GM12878 (cell line): ENCODE measurements around the gene PTPN5. TPM values are rescaled to one million over a fixed set of nuclear protein-coding genes. Genes with fewer than 3 reads are reported as not detected.

Source experiments
- ATAC-seq: fragments of 200-7000 bp; cut with Tn5 transposase; 3 replicates; pipeline ENCODE4 v1.9.1; 2020; ENCODE audit warnings: mild to moderate bottlenecking, moderate library complexity
- BruUV-seq: library from RNA; stranded (reverse); fragments of 400-500 nt; replicated peaks from 2 replicates; lab custom pipeline; 2021; lab: Mats Ljungman, UMichigan
- CTCF ChIA-PET: fragments of 300-600 bp; sonication (Branson Sonifier 250); formaldehyde crosslinking; extraction: SDS; loops from one replicate; lab custom pipeline; 2021; ENCODE audit warnings: inconsistent platforms; lab: Yijun Ruan, JAX
- POLR2A ChIA-PET: fragments of 350-600 bp; formaldehyde crosslinking; extraction: SDS; loops from one replicate; lab custom pipeline; 2021; ENCODE audit warnings: inconsistent platforms; lab: Charles Lee
- RAD21 ChIA-PET: fragments of 300-600 bp; sonication (Branson Sonifier 250); formaldehyde crosslinking; loops from one replicate; lab custom pipeline; 2023; ENCODE audit warnings: antibody characterized with exemption; ENCODE audit not compliant: unreplicated experiment; lab: Charles Lee
- SMC1A ChIA-PET: fragments of 300-600 bp; sonication (Branson Sonifier 250); formaldehyde crosslinking; loops from one replicate; lab custom pipeline; 2023; ENCODE audit not compliant: unreplicated experiment, uncharacterized antibody; lab: Charles Lee
- DNase-seq: peaks from one replicate; pipeline ENCODE4 v3.0.0-alpha.2; 2011; ENCODE audit warnings: low read depth, low spot score
- FAIRE-seq: peaks from 3 replicates; lab custom pipeline; 2011; peaks lifted over from hg19 to GRCh38; lab: Jason Lieb, UNC
- H2AFZ ChIP-seq: 2 replicates; pipeline ENCODE4 v1.6.0; 2011; ENCODE audit warnings: low read depth, low read length, control low read depth; ENCODE audit not compliant: control insufficient read depth
- H3K27ac ChIP-seq: 2 replicates; pipeline ENCODE4 v1.5.1; 2011; ENCODE audit warnings: control low read depth; ENCODE audit not compliant: control insufficient read depth, insufficient read depth
- H3K27me3 ChIP-seq, 2 experiments: replicated peaks in 1 of 2; 2 replicates each; pipeline versions ENCODE4 v1.6.0 to v1.6.1; 2011; ENCODE audit warnings: low read length in 1 of 2; ENCODE audit not compliant: control insufficient read depth in 2 of 2, insufficient read depth in 2 of 2
- H3K36me3 ChIP-seq, 2 experiments: 2 replicates each; pipeline ENCODE4 v1.5.1; 2011; ENCODE audit warnings: low read length in 1 of 2; ENCODE audit not compliant: control insufficient read depth in 2 of 2, insufficient read depth in 2 of 2
- H3K4me1 ChIP-seq: 2 replicates; pipeline ENCODE4 v1.6.1; 2011; ENCODE audit warnings: mild to moderate bottlenecking, low read length, moderate library complexity, mixed read lengths; ENCODE audit not compliant: control insufficient read depth, insufficient read depth
- H3K4me2 ChIP-seq: 2 replicates; pipeline ENCODE4 v1.6.0; 2011; ENCODE audit warnings: control low read depth; ENCODE audit not compliant: control insufficient read depth, insufficient read depth
- H3K4me3 ChIP-seq: fragments of 200-600 bp; sonication (generic); 2 replicates; pipeline ENCODE4 v1.5.1; 2016
- H3K79me2 ChIP-seq: 2 replicates; pipeline ENCODE4 v1.6.0; 2011; ENCODE audit warnings: low read length; ENCODE audit not compliant: control insufficient read depth, insufficient read depth
- H3K9ac ChIP-seq: 2 replicates; pipeline ENCODE4 v1.8.0; 2011; ENCODE audit warnings: low read length, control low read depth, mixed read lengths; ENCODE audit not compliant: control insufficient read depth, insufficient read depth
- H3K9me3 ChIP-seq: replicated peaks from 3 replicates; pipeline ENCODE4 v1.5.1; 2011; ENCODE audit warnings: mild to moderate bottlenecking, low read length; ENCODE audit not compliant: control insufficient read depth, insufficient read depth
- H4K20me1 ChIP-seq: 2 replicates; pipeline ENCODE4 v1.6.0; 2011; ENCODE audit not compliant: control insufficient read depth, insufficient read depth
- ASH2L ChIP-seq: fragments of 300-600, 200-600 bp; sonication (generic); IDR thresholded peaks from 2 replicates; pipeline ENCODE4 v1.6.1; 2017; ENCODE audit warnings: low read depth, mild to moderate bottlenecking, borderline replicate concordance
- CEBPB ChIP-seq, 2 experiments: fragments of 150-350 bp in 1 of 2; IDR thresholded peaks; 2 replicates each; pipeline ENCODE4 v1.6.1; 2012 to 2014; ENCODE audit warnings: low read depth in 2 of 2, low read length in 2 of 2, borderline replicate concordance in 1 of 2, inconsistent platforms in 1 of 2
- CREB1 ChIP-seq: IDR thresholded peaks from 2 replicates; pipeline ENCODE4 v1.6.1; 2012; ENCODE audit warnings: low read depth, mild to moderate bottlenecking, inconsistent platforms
- HDGF ChIP-seq: fragments of 450-650 bp; IDR thresholded peaks from 2 replicates; pipeline ENCODE4 v1.6.1; 2016; ENCODE audit warnings: antibody characterized with exemption
- IKZF1 ChIP-seq: fragments of 450-650 bp; conservative IDR thresholded peaks from 2 replicates; pipeline ENCODE4 v1.6.1; 2017; ENCODE audit warnings: antibody characterized with exemption, mild to moderate bottlenecking
- KAT2A ChIP-seq: conservative IDR thresholded peaks from 2 replicates; pipeline ENCODE4 v1.6.1; 2011; ENCODE audit warnings: low read depth, low read length; ENCODE audit not compliant: control insufficient read depth
- NFIC ChIP-seq: IDR thresholded peaks from 2 replicates; pipeline ENCODE4 v1.6.1; 2012; ENCODE audit warnings: low read depth, mild to moderate bottlenecking, inconsistent platforms, low read length, moderate library complexity
- NRF1 ChIP-seq: conservative IDR thresholded peaks from 2 replicates; pipeline ENCODE4 v1.6.1; 2011; ENCODE audit warnings: mild to moderate bottlenecking, low read depth, low read length, improper control_type of control experiment
- POLR2AphosphoS2 ChIP-seq: IDR thresholded peaks from 2 replicates; pipeline ENCODE4 v1.6.1; 2011; ENCODE audit warnings: low read depth, mild to moderate bottlenecking, low read length, improper control_type of control experiment, moderate library complexity
- RFX5 ChIP-seq: IDR thresholded peaks from 2 replicates; pipeline ENCODE4 v1.6.1; 2011; ENCODE audit warnings: low read depth, low read length, improper control_type of control experiment
- SPI1 ChIP-seq: IDR thresholded peaks from 2 replicates; pipeline ENCODE4 v1.6.1; 2011; ENCODE audit warnings: low read depth, mild to moderate bottlenecking, low read length, moderate library complexity, borderline replicate concordance; ENCODE audit not compliant: insufficient read depth
- TARDBP ChIP-seq: IDR thresholded peaks from 2 replicates; pipeline ENCODE4 v1.6.1; 2016; ENCODE audit warnings: borderline replicate concordance
- WGBS: methylation state at CpG from one replicate; pipeline ENCODE4 v1.1.6; 2016; ENCODE audit warnings: low lambda C conversion rate; ENCODE audit not compliant: insufficient replicate concordance, insufficient coverage; ENCODE audit errors: missing lambda C conversion rate; 5-methylcytosine and 5-hydroxymethylcytosine counted together
- in situ Hi-C: fragments of 300-500 bp; cut with MboI; formaldehyde crosslinking; loops from 9 replicates; pipeline ENCODE4 v1.14.3; 2018; ENCODE audit warnings: mixed read lengths
- intact Hi-C: fragments of 100-400 bp; cut with micrococcal nuclease; formaldehyde crosslinking; loops from one replicate; pipeline ENCODE4 v1.14.2; 2022; ENCODE audit not compliant: unreplicated experiment
- polyA plus RNA-seq, 11 experiments: library from polyadenylated mRNA; depleted of rRNA in 4 of 11; unstranded in 6 of 11; stranded (reverse) in 5 of 11; fragments of >200 nt; fragmentation: Nextera tagmentation in 4 of 11; fragmentation: Illumina TruSeq in 1 of 11; extraction: Ambion mirVana in 4 of 11; extraction: Trizol in 1 of 11; gene quantifications; 1 replicate in 1 of 11; 2 replicates in 10 of 11; pipeline versions ENCODE4 v1.2.1 to v1.2.3, GENCODE V29; 2011 to 2016; ENCODE audit warnings: inconsistent platforms in 2 of 11, missing spikeins in 2 of 11, low read depth in 1 of 11
- total RNA-seq, 4 experiments: library from RNA; depleted of rRNA in 3 of 4; stranded (reverse); fragments of >200 nt in 3 of 4; fragmentation: Illumina TruSeq in 1 of 4; extraction: Trizol in 1 of 4; gene quantifications; 2 replicates each; pipeline versions ENCODE4 v1.2.1 to v1.2.3, GENCODE V29; 2013 to 2021
- TF ChIP-seq, protein P1 (sequence below): fragments of 450-650 bp; IDR thresholded peaks from 2 replicates; pipeline ENCODE4 v1.6.1; 2016; ENCODE audit warnings: mild to moderate bottlenecking, moderate library complexity, borderline replicate concordance
- TF ChIP-seq, protein P2 (sequence below): fragments of 450-650 bp; IDR thresholded peaks from 2 replicates; pipeline ENCODE4 v1.6.1; 2014; ENCODE audit warnings: mild to moderate bottlenecking
- TF ChIP-seq, protein P3 (sequence below): fragments of 450-650 bp; formaldehyde crosslinking; IDR thresholded peaks from 2 replicates; pipeline ENCODE4 v1.4.0; 2022; ENCODE audit warnings: mild to moderate bottlenecking, moderate library complexity

PTPN5 gene
- total and polyA plus RNA-seq, 10 of the 15 experiments (the other 5 are each of a cell fraction or from before 2014, with no cell fraction given) = 0.04 to 0.06 (median 0.05) TPM; not detected in 7

DNA sequence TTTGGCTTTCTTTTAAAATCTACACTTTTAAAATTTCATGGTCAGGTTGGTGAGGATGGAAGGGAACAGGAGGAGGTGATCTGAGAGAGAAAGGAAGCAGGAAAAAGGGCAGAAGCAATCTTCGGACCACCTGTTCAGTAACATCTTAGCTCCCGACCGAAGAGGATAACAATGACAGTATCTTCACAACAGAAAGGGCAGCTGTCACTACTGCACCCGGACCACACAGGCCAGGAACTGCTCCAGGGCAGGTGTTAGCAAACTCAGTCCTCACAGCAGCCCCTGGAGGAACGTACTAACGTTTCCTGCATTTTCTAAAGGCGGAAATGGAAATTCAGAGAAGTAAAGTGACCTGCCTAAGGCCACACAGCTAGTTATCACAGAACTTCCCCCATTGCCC lies 16.8 kb downstream of the PTPN5 start (continued):
- TF ChIP-seq, protein P1, sequence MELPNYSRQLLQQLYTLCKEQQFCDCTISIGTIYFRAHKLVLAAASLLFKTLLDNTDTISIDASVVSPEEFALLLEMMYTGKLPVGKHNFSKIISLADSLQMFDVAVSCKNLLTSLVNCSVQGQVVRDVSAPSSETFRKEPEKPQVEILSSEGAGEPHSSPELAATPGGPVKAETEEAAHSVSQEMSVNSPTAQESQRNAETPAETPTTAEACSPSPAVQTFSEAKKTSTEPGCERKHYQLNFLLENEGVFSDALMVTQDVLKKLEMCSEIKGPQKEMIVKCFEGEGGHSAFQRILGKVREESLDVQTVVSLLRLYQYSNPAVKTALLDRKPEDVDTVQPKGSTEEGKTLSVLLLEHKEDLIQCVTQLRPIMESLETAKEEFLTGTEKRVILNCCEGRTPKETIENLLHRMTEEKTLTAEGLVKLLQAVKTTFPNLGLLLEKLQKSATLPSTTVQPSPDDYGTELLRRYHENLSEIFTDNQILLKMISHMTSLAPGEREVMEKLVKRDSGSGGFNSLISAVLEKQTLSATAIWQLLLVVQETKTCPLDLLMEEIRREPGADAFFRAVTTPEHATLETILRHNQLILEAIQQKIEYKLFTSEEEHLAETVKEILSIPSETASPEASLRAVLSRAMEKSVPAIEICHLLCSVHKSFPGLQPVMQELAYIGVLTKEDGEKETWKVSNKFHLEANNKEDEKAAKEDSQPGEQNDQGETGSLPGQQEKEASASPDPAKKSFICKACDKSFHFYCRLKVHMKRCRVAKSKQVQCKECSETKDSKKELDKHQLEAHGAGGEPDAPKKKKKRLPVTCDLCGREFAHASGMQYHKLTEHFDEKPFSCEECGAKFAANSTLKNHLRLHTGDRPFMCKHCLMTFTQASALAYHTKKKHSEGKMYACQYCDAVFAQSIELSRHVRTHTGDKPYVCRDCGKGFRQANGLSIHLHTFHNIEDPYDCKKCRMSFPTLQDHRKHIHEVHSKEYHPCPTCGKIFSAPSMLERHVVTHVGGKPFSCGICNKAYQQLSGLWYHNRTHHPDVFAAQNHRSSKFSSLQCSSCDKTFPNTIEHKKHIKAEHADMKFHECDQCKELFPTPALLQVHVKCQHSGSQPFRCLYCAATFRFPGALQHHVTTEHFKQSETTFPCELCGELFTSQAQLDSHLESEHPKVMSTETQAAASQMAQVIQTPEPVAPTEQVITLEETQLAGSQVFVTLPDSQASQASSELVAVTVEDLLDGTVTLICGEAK = no peak
- no peak for TF ChIP-seq CREB1
- no peak for TF ChIP-seq ASH2L
- TF ChIP-seq HDGF = no peak
- no peak for TF ChIP-seq KAT2A

DNA sequence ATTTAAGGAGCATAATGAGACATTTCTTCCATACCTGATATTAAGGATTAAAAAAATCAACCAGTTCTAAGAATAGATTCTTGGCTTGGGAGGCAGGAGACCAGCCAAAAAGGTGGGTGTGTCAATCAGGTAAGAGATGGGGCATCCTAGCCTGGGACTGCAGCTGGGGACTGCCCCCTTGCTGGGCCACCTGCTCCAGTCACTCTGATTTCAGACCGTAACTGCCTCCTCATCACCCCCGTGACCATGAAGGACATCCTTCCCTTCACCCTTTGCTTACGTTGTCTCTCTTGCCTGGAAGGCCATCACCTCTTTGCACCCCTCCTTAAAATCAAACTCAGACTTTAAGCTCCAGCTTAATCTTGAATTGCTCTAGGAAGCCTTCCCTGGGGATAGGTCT lies 17.9 kb downstream of the PTPN5 start:
- BruUV-seq = no TSS peak
- no peak for TF ChIP-seq POLR2AphosphoS2
- TF ChIP-seq RFX5 = no peak
- TF ChIP-seq IKZF1 = no peak
- no peak for TF ChIP-seq TARDBP
- TF ChIP-seq SPI1 = no peak
- TF ChIP-seq NFIC = no peak
- no peak for TF ChIP-seq CEBPB (IDR thresholded peaks at IDR 0.05; ENCODE audit: borderline replicate concordance in 1 of 2, low read depth in 2 of 2, low read length in 2 of 2)
- TF ChIP-seq, protein P2, sequence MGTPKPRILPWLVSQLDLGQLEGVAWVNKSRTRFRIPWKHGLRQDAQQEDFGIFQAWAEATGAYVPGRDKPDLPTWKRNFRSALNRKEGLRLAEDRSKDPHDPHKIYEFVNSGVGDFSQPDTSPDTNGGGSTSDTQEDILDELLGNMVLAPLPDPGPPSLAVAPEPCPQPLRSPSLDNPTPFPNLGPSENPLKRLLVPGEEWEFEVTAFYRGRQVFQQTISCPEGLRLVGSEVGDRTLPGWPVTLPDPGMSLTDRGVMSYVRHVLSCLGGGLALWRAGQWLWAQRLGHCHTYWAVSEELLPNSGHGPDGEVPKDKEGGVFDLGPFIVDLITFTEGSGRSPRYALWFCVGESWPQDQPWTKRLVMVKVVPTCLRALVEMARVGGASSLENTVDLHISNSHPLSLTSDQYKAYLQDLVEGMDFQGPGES = no peak
- TF ChIP-seq, protein P3, sequence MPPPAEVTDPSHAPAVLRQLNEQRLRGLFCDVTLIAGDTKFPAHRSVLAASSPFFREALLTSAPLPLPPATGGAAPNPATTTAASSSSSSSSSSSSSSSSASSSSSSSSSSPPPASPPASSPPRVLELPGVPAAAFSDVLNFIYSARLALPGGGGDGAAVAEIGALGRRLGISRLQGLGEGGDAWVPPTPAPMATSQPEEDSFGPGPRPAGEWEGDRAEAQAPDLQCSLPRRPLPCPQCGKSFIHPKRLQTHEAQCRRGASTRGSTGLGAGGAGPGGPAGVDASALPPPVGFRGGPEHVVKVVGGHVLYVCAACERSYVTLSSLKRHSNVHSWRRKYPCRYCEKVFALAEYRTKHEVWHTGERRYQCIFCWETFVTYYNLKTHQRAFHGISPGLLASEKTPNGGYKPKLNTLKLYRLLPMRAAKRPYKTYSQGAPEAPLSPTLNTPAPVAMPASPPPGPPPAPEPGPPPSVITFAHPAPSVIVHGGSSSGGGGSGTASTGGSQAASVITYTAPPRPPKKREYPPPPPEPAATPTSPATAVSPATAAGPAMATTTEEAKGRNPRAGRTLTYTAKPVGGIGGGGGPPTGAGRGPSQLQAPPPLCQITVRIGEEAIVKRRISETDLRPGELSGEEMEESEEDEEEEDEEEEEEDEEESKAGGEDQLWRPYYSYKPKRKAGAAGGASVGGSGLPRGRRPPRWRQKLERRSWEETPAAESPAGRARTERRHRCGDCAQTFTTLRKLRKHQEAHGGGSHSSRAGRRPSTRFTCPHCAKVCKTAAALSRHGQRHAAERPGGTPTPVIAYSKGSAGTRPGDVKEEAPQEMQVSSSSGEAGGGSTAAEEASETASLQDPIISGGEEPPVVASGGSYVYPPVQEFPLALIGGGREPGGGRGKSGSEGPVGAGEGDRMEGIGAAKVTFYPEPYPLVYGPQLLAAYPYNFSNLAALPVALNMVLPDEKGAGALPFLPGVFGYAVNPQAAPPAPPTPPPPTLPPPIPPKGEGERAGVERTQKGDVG (CRISPR knock-in tag) = no peak
- no peak for TF ChIP-seq NRF1

More for the DNA sequence above, 17.9 kb downstream of the PTPN5 start:
- SMC1A ChIA-PET = interaction anchor here (1.0 to 11.8 kb wide), 7 partner anchors 8 to 52 kb away, joined by 3 to 174 read pairs (median 4); no protein-coding TSS in a partner anchor
- H3K36me3 ChIP-seq = no peaks in the 10 kb centered on the region
- H3K27ac ChIP-seq = no peak overlapping the region
- FAIRE-seq (no peak), ATAC-seq (no peak), DNase-seq (no peak)
- no peaks in the 10 kb centered on the region; the same call in 2 of the 3 replicates for H3K9me3 ChIP-seq
- CTCF ChIA-PET = interaction anchor here (0.6 to 7.9 kb wide), 11 partner anchors 9 to 234 kb away, joined by 3 to 310 read pairs (median 4); no protein-coding TSS in a partner anchor
- H3K4me3 ChIP-seq = no peak overlapping the region
- POLR2A ChIA-PET = interaction anchor here (0.6 to 1.4 kb wide), 2 partner anchors 9 to 10 kb away, joined by 3 to 7 read pairs; no protein-coding TSS in a partner anchor
- no peaks in the 10 kb centered on the region for H3K27me3 ChIP-seq
- in situ Hi-C loops (no loop called here), intact Hi-C loops (no loop called here)
- WGBS = 22% methylated on average over 3 of the region's 3 CpGs
- no peak overlapping the region for H2AFZ ChIP-seq
- no peak overlapping the region for H3K4me2 ChIP-seq
- H3K4me1 ChIP-seq = peaks cover 25% of the 10 kb centered on the region
- no peaks in the 10 kb centered on the region for H4K20me1 ChIP-seq
- no peak overlapping the region for H3K9ac ChIP-seq
- RAD21 ChIA-PET = interaction anchor here (0.8 to 5.1 kb wide), 6 partner anchors 8 to 79 kb away, joined by 3 to 34 read pairs (median 16); no protein-coding TSS in a partner anchor
- H3K79me2 ChIP-seq = no peaks in the 10 kb centered on the region
